HepG2 (cell line): ENCODE measurements around the gene RAB8A. TPM values are rescaled to one million over a fixed set of nuclear protein-coding genes. Genes with fewer than 3 reads are reported as not detected.

Experiments used
- ATF5 ChIP-seq: sonication (generic); formaldehyde crosslinking; IDR thresholded peaks from 2 replicates; pipeline ENCODE4 v1.4.0; 2020; ENCODE audit warnings: mild to moderate bottlenecking, low read depth, missing genetic modification reagents
- EZH2 ChIP-seq: conservative IDR thresholded peaks from 2 replicates; pipeline ENCODE4 v1.6.1; 2012; ENCODE audit warnings: mild to moderate bottlenecking, low read depth, low read length, moderate library complexity
- FOXA3 ChIP-seq: IDR thresholded peaks from 2 replicates; pipeline ENCODE4 v1.6.1; 2016; ENCODE audit warnings: missing genetic modification reagents, missing compliant biosample characterization
- FOXP4 ChIP-seq: sonication (generic); formaldehyde crosslinking; IDR thresholded peaks from 2 replicates; pipeline ENCODE4 v1.4.0; 2020; ENCODE audit warnings: missing genetic modification reagents
- GATAD1 ChIP-seq: IDR thresholded peaks from 2 replicates; pipeline ENCODE4 v1.6.1; 2016; ENCODE audit warnings: missing genetic modification reagents, missing compliant biosample characterization
- GATAD2A ChIP-seq: IDR thresholded peaks from 2 replicates; pipeline ENCODE4 v1.6.1; 2016
- HIVEP1 ChIP-seq: sonication (generic); formaldehyde crosslinking; IDR thresholded peaks from 2 replicates; pipeline ENCODE4 v1.4.0; 2020; ENCODE audit warnings: mild to moderate bottlenecking, missing genetic modification reagents
- MXD1 ChIP-seq: sonication (generic); formaldehyde crosslinking; IDR thresholded peaks from 2 replicates; pipeline ENCODE4 v1.4.0; 2020; ENCODE audit warnings: mild to moderate bottlenecking, missing genetic modification reagents
- POLR2A ChIP-seq, 2 experiments: IDR thresholded peaks; 2 replicates each; pipeline ENCODE4 v1.6.1; 2011; ENCODE audit warnings: low read depth in 2 of 2, low read length in 2 of 2, mild to moderate bottlenecking in 1 of 2, moderate library complexity in 1 of 2; ENCODE audit not compliant: insufficient read depth in 1 of 2
- SATB2 ChIP-seq: sonication (generic); formaldehyde crosslinking; IDR thresholded peaks from 2 replicates; pipeline ENCODE4 v1.5.0; 2020; ENCODE audit warnings: missing genetic modification reagents
- TFE3 ChIP-seq: IDR thresholded peaks from 2 replicates; pipeline ENCODE4 v1.6.1; 2016
- ZBED4 ChIP-seq: sonication (generic); formaldehyde crosslinking; IDR thresholded peaks from 2 replicates; pipeline ENCODE4 v1.4.0; 2020; ENCODE audit warnings: missing genetic modification reagents, borderline replicate concordance
- ZMYM3 ChIP-seq: sonication (generic); formaldehyde crosslinking; IDR thresholded peaks from 2 replicates; pipeline ENCODE4 v1.5.1; 2020; ENCODE audit warnings: mild to moderate bottlenecking, missing genetic modification reagents
- ZNF18 ChIP-seq: sonication (generic); formaldehyde crosslinking; IDR thresholded peaks from 2 replicates; pipeline ENCODE4 v1.8.0; 2022; ENCODE audit warnings: mild to moderate bottlenecking, missing genetic modification reagents; ENCODE audit not compliant: insufficient replicate concordance
- ZNF292 ChIP-seq: sonication (generic); formaldehyde crosslinking; IDR thresholded peaks from 2 replicates; pipeline ENCODE4 v1.8.1; 2022; ENCODE audit warnings: mild to moderate bottlenecking, low read depth, missing genetic modification reagents, borderline replicate concordance
- ZNF432 ChIP-seq: sonication (generic); formaldehyde crosslinking; IDR thresholded peaks from 2 replicates; pipeline ENCODE4 v1.5.0; 2020; ENCODE audit warnings: missing genetic modification reagents, mild to moderate bottlenecking, borderline replicate concordance
- ZNF746 ChIP-seq: sonication (generic); formaldehyde crosslinking; IDR thresholded peaks from 2 replicates; pipeline ENCODE4 v1.8.0; 2022; ENCODE audit warnings: mild to moderate bottlenecking, missing genetic modification reagents
- ZNF781 ChIP-seq: sonication (generic); formaldehyde crosslinking; IDR thresholded peaks from 2 replicates; pipeline ENCODE4 v1.5.1; 2020; ENCODE audit warnings: borderline replicate concordance, mild to moderate bottlenecking, missing genetic modification reagents; ENCODE audit errors: not compliant biosample characterization
- polyA plus RNA-seq, 8 experiments: library from polyadenylated mRNA; depleted of rRNA in 3 of 8; stranded (reverse) in 7 of 8; unstranded in 1 of 8; fragments of >200 nt; fragmentation: Illumina TruSeq in 4 of 8; extraction: Trizol in 4 of 8; gene quantifications; 2 replicates each; pipeline versions ENCODE4 v1.2.1 to v1.2.3, GENCODE V29; 2011 to 2016; ENCODE audit warnings: low read depth in 4 of 8, missing spikeins in 1 of 8, mixed read lengths in 1 of 8; ENCODE audit not compliant: insufficient read depth in 1 of 8
- total RNA-seq, 5 experiments: library from RNA; depleted of rRNA; stranded (reverse); fragments of >200 nt; fragmentation: Illumina TruSeq; extraction: Trizol; gene quantifications; 2 replicates each; pipeline ENCODE4 v1.2.3, GENCODE V29; 2016; ENCODE audit warnings: low read depth in 1 of 5

The RAB8A gene
- total and polyA plus RNA-seq, 2 of the 13 experiments (the other 11 are each of a cell fraction or from before 2014, with no cell fraction given): 36.7 to 45.0 TPM

GRCh38 chr19:16078759-16079707 is 32.7 kb upstream of the RAB8A start (continued):
- no peak for TF ChIP-seq HIVEP1
- 0 out of 2 replicates have a peak, but pooled peaks have one; percentile 20 for TF ChIP-seq ZBED4
- TF ChIP-seq ZMYM3: no peak
- no peak for TF ChIP-seq ZNF746 (CRISPR knock-in tag)
- TF ChIP-seq POLR2A (IDR thresholded peaks at IDR 0.05; ENCODE audit: insufficient read depth in 1 of 2, low read depth in 2 of 2, low read length in 2 of 2): peak in 1 of 2 experiments; percentile 64; a peak in 2 of 4 replicates
- no peak for TF ChIP-seq ZNF18 (CRISPR knock-in tag)
- no peak for TF ChIP-seq MXD1 (CRISPR knock-in tag)
- no peak for TF ChIP-seq ZNF432
- TF ChIP-seq GATAD2A (CRISPR knock-in tag): peak; percentile 48; the same call in 1 of the 2 replicates
- no peak for TF ChIP-seq TFE3 (CRISPR knock-in tag)
- no peak for TF ChIP-seq ATF5
- peak; percentile 67 for TF ChIP-seq FOXP4 (CRISPR knock-in tag)
- TF ChIP-seq SATB2 (CRISPR knock-in tag): no peak
- TF ChIP-seq FOXA3: 0 out of 2 replicates have a peak, but pooled peaks have one; percentile 15
- no peak for TF ChIP-seq GATAD1 (CRISPR knock-in tag)
- TF ChIP-seq ZNF781 (CRISPR knock-in tag): no peak
- TF ChIP-seq EZH2: no peak
- no peak for TF ChIP-seq ZNF292 (CRISPR knock-in tag)
